Hepatocyte (in vitro differentiated cells): ENCODE results near the gene ENAM.

Experiments used
- EZH2 ChIP-seq: fragments of 200-600 bp; sonication (generic); IDR thresholded peaks from 2 replicates; pipeline ENCODE4 v1.6.1; 2016; ENCODE audit warnings: antibody characterized with exemption, mild to moderate bottlenecking, borderline replicate concordance
- EZH2phosphoT487 ChIP-seq: fragments of 200-600 bp; sonication (generic); IDR thresholded peaks from one replicate; pipeline ENCODE4 v1.6.1; 2018; ENCODE audit warnings: antibody characterized with exemption, mild to moderate bottlenecking, low read depth, moderate library complexity; ENCODE audit not compliant: unreplicated experiment, severe bottlenecking
- TF ChIP-seq, protein P1 (sequence below): fragments of 200-600 bp; sonication (generic); IDR thresholded peaks from 2 replicates; pipeline ENCODE4 v1.5.1; 2016; ENCODE audit warnings: antibody characterized with exemption, mild to moderate bottlenecking; ENCODE audit not compliant: poor library complexity

DNA sequence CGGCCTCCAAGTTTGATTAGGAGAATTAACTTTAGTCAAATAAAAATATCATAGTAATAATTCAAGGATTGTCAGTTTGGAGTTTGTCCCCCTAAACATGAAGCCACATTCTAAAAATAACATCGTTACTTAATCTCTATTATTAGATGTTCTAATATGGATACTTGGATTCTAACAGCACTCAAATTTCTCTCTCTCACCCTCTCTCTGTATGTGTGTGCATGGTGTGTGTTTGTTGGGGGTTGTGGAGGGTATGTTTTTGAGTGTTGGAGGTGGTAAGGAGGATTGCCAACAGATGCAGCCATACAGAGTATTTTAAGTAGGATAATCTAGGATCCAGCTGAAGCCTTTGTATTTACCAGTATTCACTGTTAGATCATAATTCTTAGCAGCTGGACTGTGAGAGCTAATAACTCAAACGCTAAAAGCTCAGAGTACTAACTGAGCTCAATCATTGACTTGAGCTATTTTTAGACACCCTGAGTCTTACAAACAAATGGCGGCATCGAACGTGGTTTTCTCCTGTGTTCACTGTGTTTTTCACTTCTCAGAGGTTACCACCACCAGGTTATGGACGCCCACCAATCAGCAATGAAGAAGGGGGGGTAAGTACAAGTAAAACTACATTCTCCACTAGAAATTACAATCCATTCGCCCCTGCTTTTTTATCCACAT, 8.8 kb downstream of the ENAM start:
- TF ChIP-seq EZH2 (no peak), EZH2phosphoT487 (no peak)
- TF ChIP-seq, protein P1, sequence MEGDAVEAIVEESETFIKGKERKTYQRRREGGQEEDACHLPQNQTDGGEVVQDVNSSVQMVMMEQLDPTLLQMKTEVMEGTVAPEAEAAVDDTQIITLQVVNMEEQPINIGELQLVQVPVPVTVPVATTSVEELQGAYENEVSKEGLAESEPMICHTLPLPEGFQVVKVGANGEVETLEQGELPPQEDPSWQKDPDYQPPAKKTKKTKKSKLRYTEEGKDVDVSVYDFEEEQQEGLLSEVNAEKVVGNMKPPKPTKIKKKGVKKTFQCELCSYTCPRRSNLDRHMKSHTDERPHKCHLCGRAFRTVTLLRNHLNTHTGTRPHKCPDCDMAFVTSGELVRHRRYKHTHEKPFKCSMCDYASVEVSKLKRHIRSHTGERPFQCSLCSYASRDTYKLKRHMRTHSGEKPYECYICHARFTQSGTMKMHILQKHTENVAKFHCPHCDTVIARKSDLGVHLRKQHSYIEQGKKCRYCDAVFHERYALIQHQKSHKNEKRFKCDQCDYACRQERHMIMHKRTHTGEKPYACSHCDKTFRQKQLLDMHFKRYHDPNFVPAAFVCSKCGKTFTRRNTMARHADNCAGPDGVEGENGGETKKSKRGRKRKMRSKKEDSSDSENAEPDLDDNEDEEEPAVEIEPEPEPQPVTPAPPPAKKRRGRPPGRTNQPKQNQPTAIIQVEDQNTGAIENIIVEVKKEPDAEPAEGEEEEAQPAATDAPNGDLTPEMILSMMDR: no peak
